Body of pancreas (tissue), 4 donors: ENCODE measurements around the gene AKTIP.

Source experiments
- CTCF ChIP-seq, 7 experiments: fragments of 450-650 bp in 4 of 7; fragments of 200-600 bp in 3 of 7; sonication (generic) in 3 of 7; IDR thresholded peaks; one replicate each; pipeline ENCODE4 v1.5.1; 2016 to 2019; ENCODE audit warnings: antibody characterized with exemption in 7 of 7
- POLR2A ChIP-seq, 3 donors: fragments of 450-650 bp; IDR thresholded peaks; one replicate each; pipeline ENCODE4 v1.6.1; 2016; ENCODE audit warnings: antibody characterized with exemption in 3 of 3, mild to moderate bottlenecking in 2 of 3

GRCh38 chr16:53478965-53479364, 24.0 kb downstream of the AKTIP start:
- TF ChIP-seq CTCF (IDR thresholded peaks at IDR 0.05): no peak
- no peak for TF ChIP-seq POLR2A (IDR thresholded peaks at IDR 0.05)
